T-helper 2 cell treated with Interferon-gamma antibody and Interleukin-4, amounts not matched to agents 5 μg/mL and 100 μg/mL, for 36 hours (primary cell): ENCODE results near the gene MRPS25.
A peak's percentile ranks its signal among the peaks of the same experiment; 100 is the strongest.
"Not testable (repeated sequence)": the region's sequence is repeated elsewhere in the genome, so short reads cannot be mapped to it uniquely, and the experiment has no call there.

Experiments used
- DNase-seq: peaks from one replicate; pipeline ENCODE4 v3.0.0; 2021; ENCODE audit warnings: low spot score
- H3K27ac Mint-ChIP-seq: one replicate; pipeline ENCODE4 v1.8.0; 2021; ENCODE audit warnings: mild to moderate bottlenecking, mixed read lengths
- H3K27me3 Mint-ChIP-seq: one replicate; pipeline ENCODE4 v1.8.0; 2021; ENCODE audit warnings: low read depth, mixed read lengths
- H3K36me3 Mint-ChIP-seq: one replicate; pipeline ENCODE4 v1.8.0; 2021; ENCODE audit warnings: low read depth, mixed read lengths
- H3K4me1 Mint-ChIP-seq: one replicate; pipeline ENCODE4 v1.8.0; 2021; ENCODE audit warnings: low read depth, mixed read lengths
- H3K4me3 Mint-ChIP-seq: one replicate; pipeline ENCODE4 v1.8.0; 2022; ENCODE audit warnings: mild to moderate bottlenecking, moderate library complexity, mixed read lengths
- H3K9me3 Mint-ChIP-seq: one replicate; pipeline ENCODE4 v1.8.0; 2021; ENCODE audit warnings: mixed read lengths

MRPS25 gene

GRCh38 chr3:15010664-15011063 is 54.5 kb downstream of the MRPS25 start:
- H3K36me3 Mint-ChIP-seq: peaks cover 45% of the 10 kb centered on the region
- H3K9me3 Mint-ChIP-seq: no peaks in the 10 kb centered on the region
- no peaks in the 10 kb centered on the region for H3K27me3 Mint-ChIP-seq
- H3K4me3 Mint-ChIP-seq: no peak overlapping the region
- H3K27ac Mint-ChIP-seq: peak overlapping the region; percentile 2
- peaks cover 4% of the 10 kb centered on the region for H3K4me1 Mint-ChIP-seq
- no peak for DNase-seq

GRCh38 chr3:15009167-15009566 is 55.9 kb downstream of the MRPS25 start:
- no peak overlapping the region for H3K27ac Mint-ChIP-seq
- H3K4me3 Mint-ChIP-seq: no peak overlapping the region
- no peaks in the 10 kb centered on the region for H3K27me3 Mint-ChIP-seq
- H3K9me3 Mint-ChIP-seq: no peaks in the 10 kb centered on the region
- H3K36me3 Mint-ChIP-seq: peaks cover 43% of the 10 kb centered on the region
- no peak for DNase-seq
- peaks cover 4% of the 10 kb centered on the region for H3K4me1 Mint-ChIP-seq

- Mint-ChIP-seq H3K36me3 (peaks cover 36% of the 10 kb centered on the region), H3K27me3 (no peaks in the 10 kb centered on the region), H3K9me3 (no peaks in the 10 kb centered on the region), H3K4me3 (no peak overlapping the region), H3K27ac (no peak overlapping the region), H3K4me1 (peaks cover 7% of the 10 kb centered on the region)
- no peak for DNase-seq
Measured at GRCh38 chr3:15007681-15008141, 57.4 kb downstream of the MRPS25 start.

- not testable (repeated sequence) for H3K27me3 Mint-ChIP-seq, H3K27ac Mint-ChIP-seq
Measured at GRCh38 chr3:14999182-14999581, 65.9 kb downstream of the MRPS25 start.

More at GRCh38 chr3:14999182-14999581, 65.9 kb downstream of the MRPS25 start:
- Mint-ChIP-seq H3K36me3 (peaks cover 36% of the 10 kb centered on the region), H3K4me1 (peaks cover 11% of the 10 kb centered on the region)
- H3K4me3 Mint-ChIP-seq, H3K9me3 Mint-ChIP-seq, DNase-seq: not testable (repeated sequence)
